HEK293T (cell line): Measurements from ENCODE around the gene C19orf85.
A peak's percentile ranks its signal among the peaks of the same experiment; 100 is the strongest.

Experiments used
- CTCF ChIA-PET: fragments of 350-600 bp; formaldehyde crosslinking; extraction: SDS; loops from one replicate; lab custom pipeline; 2021; ENCODE audit warnings: antibody characterized with exemption, inconsistent platforms; lab: Yijun Ruan, JAX
- POLR2A ChIA-PET: fragments of 350-600 bp; formaldehyde crosslinking; extraction: SDS; loops from one replicate; lab custom pipeline; 2020; ENCODE audit warnings: antibody characterized with exemption, inconsistent platforms; lab: Yijun Ruan, JAX
- DNase-seq: peaks from one replicate; pipeline ENCODE4 v3.0.0; 2012; ENCODE audit warnings: mixed read lengths; ENCODE audit errors: extremely low spot score
- ARNT ChIP-seq: fragments of 450-650 bp; IDR thresholded peaks from 2 replicates; pipeline ENCODE4 v1.6.1; 2017; ENCODE audit warnings: mild to moderate bottlenecking
- BHLHE40 ChIP-seq: fragments of 450-650 bp; IDR thresholded peaks from 2 replicates; pipeline ENCODE4 v1.6.1; 2016; ENCODE audit warnings: mild to moderate bottlenecking, moderate library complexity, borderline replicate concordance
- CTBP1 ChIP-seq: fragments of 450-650 bp; IDR thresholded peaks from 2 replicates; pipeline ENCODE4 v1.6.1; 2016; ENCODE audit warnings: borderline replicate concordance
- ELF4 ChIP-seq: fragments of 450-650 bp; IDR thresholded peaks from 2 replicates; pipeline ENCODE4 v1.6.1; 2017; ENCODE audit warnings: antibody characterized with exemption
- FOXA1 ChIP-seq: fragments of 450-650 bp; IDR thresholded peaks from 2 replicates; pipeline ENCODE4 v1.6.1; 2016; ENCODE audit warnings: mild to moderate bottlenecking
- FOXK2 ChIP-seq: fragments of 450-650 bp; IDR thresholded peaks from 2 replicates; pipeline ENCODE4 v1.6.1; 2016; ENCODE audit warnings: mild to moderate bottlenecking
- FOXM1 ChIP-seq: fragments of 450-650 bp; IDR thresholded peaks from 2 replicates; pipeline ENCODE4 v1.6.1; 2017; ENCODE audit warnings: mild to moderate bottlenecking, borderline replicate concordance
- HDGF ChIP-seq: fragments of 450-650 bp; IDR thresholded peaks from 2 replicates; pipeline ENCODE4 v1.6.1; 2017; ENCODE audit warnings: antibody characterized with exemption, borderline replicate concordance
- L3MBTL2 ChIP-seq: fragments of 450-650 bp; conservative IDR thresholded peaks from 2 replicates; pipeline ENCODE4 v1.6.1; 2016; ENCODE audit warnings: mild to moderate bottlenecking
- LEF1 ChIP-seq: fragments of 450-650 bp; IDR thresholded peaks from 2 replicates; pipeline ENCODE4 v1.6.1; 2017; ENCODE audit warnings: mild to moderate bottlenecking, borderline replicate concordance
- NFRKB ChIP-seq: fragments of 450-650 bp; IDR thresholded peaks from 2 replicates; pipeline ENCODE4 v1.6.1; 2016; ENCODE audit warnings: mild to moderate bottlenecking, moderate library complexity
- PKNOX1 ChIP-seq: fragments of 450-650 bp; IDR thresholded peaks from 2 replicates; pipeline ENCODE4 v1.6.1; 2016
- SP1 ChIP-seq: fragments of 450-650 bp; IDR thresholded peaks from 2 replicates; pipeline ENCODE4 v1.6.1; 2017
- SUZ12 ChIP-seq: fragments of 450-650 bp; IDR thresholded peaks from 2 replicates; pipeline ENCODE4 v1.6.1; 2016; ENCODE audit warnings: mild to moderate bottlenecking
- TARDBP ChIP-seq: fragments of 450-650 bp; IDR thresholded peaks from 2 replicates; pipeline ENCODE4 v1.6.1; 2016
- ZNF384 ChIP-seq: fragments of 450-650 bp; IDR thresholded peaks from 2 replicates; pipeline ENCODE4 v1.6.1; 2016

Gene C19orf85

GRCh38 chr19:55441692-55442321 is 22.7 kb downstream of the C19orf85 start:
- DNase-seq: no peak
- POLR2A ChIA-PET: no interaction called here
- CTCF ChIA-PET: interaction anchor here (0.6 kb wide), 1 partner anchor 62 kb away, joined by 3 read pairs; no protein-coding TSS in a partner anchor
- no peak for TF ChIP-seq FOXA1
- TF ChIP-seq ARNT: no peak
- no peak for TF ChIP-seq LEF1
- TF ChIP-seq CTBP1: no peak
- TF ChIP-seq L3MBTL2: no peak
- TF ChIP-seq ZNF384: no peak
- no peak for TF ChIP-seq HDGF
- no peak for TF ChIP-seq SP1
- TF ChIP-seq TARDBP: no peak
- TF ChIP-seq FOXK2: no peak
- TF ChIP-seq PKNOX1: no peak

- ChIA-PET POLR2A (no interaction called here), CTCF (interaction anchor here (0.6 kb wide), 1 partner anchor 62 kb away, joined by 3 read pairs; no protein-coding TSS in a partner anchor)
- DNase-seq: no peak
- no peak for TF ChIP-seq TARDBP
- no peak for TF ChIP-seq SP1
Observed at GRCh38 chr19:55441319-55441691, 23.2 kb downstream of the C19orf85 start.

- ChIA-PET CTCF (no interaction called here), POLR2A (no interaction called here)
- TF ChIP-seq HDGF: no peak
- no peak for TF ChIP-seq FOXM1
- TF ChIP-seq BHLHE40: no peak
- TF ChIP-seq FOXA1: no peak
- TF ChIP-seq CTBP1: no peak
- TF ChIP-seq SUZ12: no peak
- TF ChIP-seq SP1: peak; percentile 47; the same call in 1 of the 2 replicates
- TF ChIP-seq ELF4: no peak
- no peak for TF ChIP-seq FOXK2
- peak; percentile 92 for TF ChIP-seq PKNOX1
- DNase-seq: peak; percentile 85
Observed at GRCh38 chr19:55440411-55441105, 24.0 kb downstream of the C19orf85 start.

GRCh38 chr19:55439052-55439451 is 25.5 kb downstream of the C19orf85 start:
- TF ChIP-seq ARNT (no peak), HDGF (no peak), NFRKB (no peak), CTBP1 (no peak), PKNOX1 (no peak), TARDBP (no peak), FOXM1 (no peak), SP1 (no peak), FOXK2 (no peak), SUZ12 (no peak), FOXA1 (no peak), ELF4 (no peak), BHLHE40 (no peak), L3MBTL2 (no peak), ZNF384 (no peak), LEF1 (no peak)
- ChIA-PET POLR2A (interaction anchor here (0.6 kb wide), 1 partner anchor 147 kb away, joined by 3 read pairs; no protein-coding TSS in a partner anchor), CTCF (no interaction called here)
- DNase-seq: no peak

- DNase-seq: peak; percentile 77
- POLR2A ChIA-PET: interaction anchor here (0.6 to 1.3 kb wide), 2 partner anchors 87 to 178 kb away, joined by 3 to 4 read pairs; partner anchors contain the start of gene PPP6R1
- TF ChIP-seq LEF1 (no peak), FOXA1 (no peak), NFRKB (no peak), TARDBP (no peak), FOXM1 (no peak), FOXK2 (no peak), SUZ12 (no peak), PKNOX1 (no peak), ARNT (no peak), CTBP1 (no peak), HDGF (no peak), ZNF384 (no peak), ELF4 (no peak), SP1 (no peak), BHLHE40 (no peak), L3MBTL2 (no peak)
- CTCF ChIA-PET: no interaction called here
Observed at GRCh38 chr19:55437410-55437809, 27.1 kb downstream of the C19orf85 start.

GRCh38 chr19:55436847-55437246 is 27.7 kb downstream of the C19orf85 start:
- POLR2A ChIA-PET: interaction anchor here (0.6 to 1.3 kb wide), 2 partner anchors 52 to 178 kb away, joined by 3 to 4 read pairs; partner anchors contain the start of gene PPP6R1
- DNase-seq: no peak
- TF ChIP-seq FOXK2 (no peak), TARDBP (no peak), NFRKB (no peak), BHLHE40 (no peak)
- CTCF ChIA-PET: no interaction called here
